GM12878 (cell line): ENCODE results near the gene MYO7B. TPM values are rescaled to one million over a fixed set of nuclear protein-coding genes. Genes with fewer than 3 reads are reported as not detected.

Experiments
- ATAC-seq: fragments of 200-7000 bp; cut with Tn5 transposase; 3 replicates; pipeline ENCODE4 v1.9.1; 2020; ENCODE audit warnings: mild to moderate bottlenecking, moderate library complexity
- BruUV-seq: library from RNA; stranded (reverse); fragments of 400-500 nt; replicated peaks from 2 replicates; lab custom pipeline; 2021; lab: Mats Ljungman, UMichigan
- CTCF ChIA-PET: fragments of 300-600 bp; sonication (Branson Sonifier 250); formaldehyde crosslinking; extraction: SDS; loops from one replicate; lab custom pipeline; 2021; ENCODE audit warnings: inconsistent platforms; lab: Yijun Ruan, JAX
- POLR2A ChIA-PET: fragments of 350-600 bp; formaldehyde crosslinking; extraction: SDS; loops from one replicate; lab custom pipeline; 2021; ENCODE audit warnings: inconsistent platforms; lab: Charles Lee
- RAD21 ChIA-PET: fragments of 300-600 bp; sonication (Branson Sonifier 250); formaldehyde crosslinking; loops from one replicate; lab custom pipeline; 2023; ENCODE audit warnings: antibody characterized with exemption; ENCODE audit not compliant: unreplicated experiment; lab: Charles Lee
- SMC1A ChIA-PET: fragments of 300-600 bp; sonication (Branson Sonifier 250); formaldehyde crosslinking; loops from one replicate; lab custom pipeline; 2023; ENCODE audit not compliant: unreplicated experiment, uncharacterized antibody; lab: Charles Lee
- DNase-seq: peaks from one replicate; pipeline ENCODE4 v3.0.0-alpha.2; 2011; ENCODE audit warnings: low read depth, low spot score
- FAIRE-seq: peaks from 3 replicates; lab custom pipeline; 2011; peaks lifted over from hg19 to GRCh38; lab: Jason Lieb, UNC
- H2AFZ ChIP-seq: 2 replicates; pipeline ENCODE4 v1.6.0; 2011; ENCODE audit warnings: low read depth, low read length, control low read depth; ENCODE audit not compliant: control insufficient read depth
- H3K27ac ChIP-seq: 2 replicates; pipeline ENCODE4 v1.5.1; 2011; ENCODE audit warnings: control low read depth; ENCODE audit not compliant: control insufficient read depth, insufficient read depth
- H3K27me3 ChIP-seq, 2 experiments: replicated peaks in 1 of 2; 2 replicates each; pipeline versions ENCODE4 v1.6.0 to v1.6.1; 2011; ENCODE audit warnings: low read length in 1 of 2; ENCODE audit not compliant: control insufficient read depth in 2 of 2, insufficient read depth in 2 of 2
- H3K36me3 ChIP-seq, 2 experiments: 2 replicates each; pipeline ENCODE4 v1.5.1; 2011; ENCODE audit warnings: low read length in 1 of 2; ENCODE audit not compliant: control insufficient read depth in 2 of 2, insufficient read depth in 2 of 2
- H3K4me1 ChIP-seq: 2 replicates; pipeline ENCODE4 v1.6.1; 2011; ENCODE audit warnings: mild to moderate bottlenecking, low read length, moderate library complexity, mixed read lengths; ENCODE audit not compliant: control insufficient read depth, insufficient read depth
- H3K4me2 ChIP-seq: 2 replicates; pipeline ENCODE4 v1.6.0; 2011; ENCODE audit warnings: control low read depth; ENCODE audit not compliant: control insufficient read depth, insufficient read depth
- H3K4me3 ChIP-seq: fragments of 200-600 bp; sonication (generic); 2 replicates; pipeline ENCODE4 v1.5.1; 2016
- H3K79me2 ChIP-seq: 2 replicates; pipeline ENCODE4 v1.6.0; 2011; ENCODE audit warnings: low read length; ENCODE audit not compliant: control insufficient read depth, insufficient read depth
- H3K9ac ChIP-seq: 2 replicates; pipeline ENCODE4 v1.8.0; 2011; ENCODE audit warnings: low read length, control low read depth, mixed read lengths; ENCODE audit not compliant: control insufficient read depth, insufficient read depth
- H3K9me3 ChIP-seq: replicated peaks from 3 replicates; pipeline ENCODE4 v1.5.1; 2011; ENCODE audit warnings: mild to moderate bottlenecking, low read length; ENCODE audit not compliant: control insufficient read depth, insufficient read depth
- H4K20me1 ChIP-seq: 2 replicates; pipeline ENCODE4 v1.6.0; 2011; ENCODE audit not compliant: control insufficient read depth, insufficient read depth
- BACH1 ChIP-seq: fragments of 450-650 bp; IDR thresholded peaks from 2 replicates; pipeline ENCODE4 v1.6.1; 2017; ENCODE audit warnings: mild to moderate bottlenecking, borderline replicate concordance
- FOXM1 ChIP-seq: IDR thresholded peaks from 2 replicates; pipeline ENCODE4 v1.6.1; 2012; ENCODE audit warnings: low read depth, mild to moderate bottlenecking, inconsistent platforms, low read length, moderate library complexity
- GABPA ChIP-seq: IDR thresholded peaks from 2 replicates; pipeline ENCODE4 v1.6.1; 2014; ENCODE audit warnings: antibody characterized with exemption, low read depth, mild to moderate bottlenecking, inconsistent platforms
- JUNB ChIP-seq: IDR thresholded peaks from 2 replicates; pipeline ENCODE4 v1.6.1; 2016; ENCODE audit warnings: antibody characterized with exemption, mild to moderate bottlenecking
- PAX5 ChIP-seq: IDR thresholded peaks from 2 replicates; pipeline ENCODE4 v1.6.1; 2011; ENCODE audit warnings: low read depth, low read length, borderline replicate concordance
- PRDM15 ChIP-seq: fragments of 450-650 bp; formaldehyde crosslinking; IDR thresholded peaks from 2 replicates; pipeline ENCODE4 v1.4.0; 2020; ENCODE audit warnings: mild to moderate bottlenecking, moderate library complexity
- RBBP5 ChIP-seq: fragments of 200-600 bp; sonication (generic); conservative IDR thresholded peaks from 2 replicates; pipeline ENCODE4 v1.6.1; 2016
- REST ChIP-seq: IDR thresholded peaks from 2 replicates; pipeline ENCODE4 v1.6.1; 2012; ENCODE audit warnings: mild to moderate bottlenecking, low read depth, low read length
- STAT1 ChIP-seq: fragments of 450-650 bp; conservative IDR thresholded peaks from 2 replicates; pipeline ENCODE4 v1.6.1; 2014; ENCODE audit warnings: antibody characterized with exemption, mild to moderate bottlenecking
- ZNF24 ChIP-seq: fragments of 450-650 bp; IDR thresholded peaks from 2 replicates; pipeline ENCODE4 v1.6.1; 2017; ENCODE audit warnings: antibody characterized with exemption, mild to moderate bottlenecking
- ZNF592 ChIP-seq: fragments of 450-650 bp; IDR thresholded peaks from 2 replicates; pipeline ENCODE4 v1.6.1; 2017; ENCODE audit warnings: mild to moderate bottlenecking, moderate library complexity
- ZNF622 ChIP-seq: fragments of 450-650 bp; IDR thresholded peaks from 2 replicates; pipeline ENCODE4 v1.6.1; 2017; ENCODE audit warnings: mild to moderate bottlenecking, inconsistent platforms
- WGBS: methylation state at CpG from one replicate; pipeline ENCODE4 v1.1.6; 2016; ENCODE audit warnings: low lambda C conversion rate; ENCODE audit not compliant: insufficient replicate concordance, insufficient coverage; ENCODE audit errors: missing lambda C conversion rate; 5-methylcytosine and 5-hydroxymethylcytosine counted together
- in situ Hi-C: fragments of 300-500 bp; cut with MboI; formaldehyde crosslinking; loops from 9 replicates; pipeline ENCODE4 v1.14.3; 2018; ENCODE audit warnings: mixed read lengths
- intact Hi-C: fragments of 100-400 bp; cut with micrococcal nuclease; formaldehyde crosslinking; loops from one replicate; pipeline ENCODE4 v1.14.2; 2022; ENCODE audit not compliant: unreplicated experiment
- polyA plus RNA-seq, 11 experiments: library from polyadenylated mRNA; depleted of rRNA in 4 of 11; unstranded in 6 of 11; stranded (reverse) in 5 of 11; fragments of >200 nt; fragmentation: Nextera tagmentation in 4 of 11; fragmentation: Illumina TruSeq in 1 of 11; extraction: Ambion mirVana in 4 of 11; extraction: Trizol in 1 of 11; gene quantifications; 1 replicate in 1 of 11; 2 replicates in 10 of 11; pipeline versions ENCODE4 v1.2.1 to v1.2.3, GENCODE V29; 2011 to 2016; ENCODE audit warnings: inconsistent platforms in 2 of 11, missing spikeins in 2 of 11, low read depth in 1 of 11
- total RNA-seq, 4 experiments: library from RNA; depleted of rRNA in 3 of 4; stranded (reverse); fragments of >200 nt in 3 of 4; fragmentation: Illumina TruSeq in 1 of 4; extraction: Trizol in 1 of 4; gene quantifications; 2 replicates each; pipeline versions ENCODE4 v1.2.1 to v1.2.3, GENCODE V29; 2013 to 2021

Gene MYO7B
- total and polyA plus RNA-seq, 10 of the 15 experiments (the other 5 are each of a cell fraction or from before 2014, with no cell fraction given) = 0.08 to 4.8 (median 1.2) TPM

- H3K36me3 ChIP-seq = no peaks in the 10 kb centered on the region
- 36% methylated on average over 21 of the region's 24 CpGs for WGBS
- no peak overlapping the region for H3K27ac ChIP-seq
- ChIA-PET SMC1A (no interaction called here), POLR2A (no interaction called here), RAD21 (interaction anchor here (0.6 kb wide), 1 partner anchor 162 kb away, joined by 3 read pairs; no protein-coding TSS in a partner anchor), CTCF (interaction anchor here (8.3 kb wide), 1 partner anchor 55 kb away, joined by 90 read pairs; no protein-coding TSS in a partner anchor)
- H2AFZ ChIP-seq = no peak overlapping the region
- DNase-seq (no peak), FAIRE-seq (no peak), ATAC-seq (no peak)
- no peaks in the 10 kb centered on the region for H3K4me1 ChIP-seq
- no peaks in the 10 kb centered on the region for H3K79me2 ChIP-seq
- no peaks in the 10 kb centered on the region for H3K27me3 ChIP-seq
- BruUV-seq = no TSS peak
- no peaks in the 10 kb centered on the region for H3K9me3 ChIP-seq
- no peaks in the 10 kb centered on the region for H4K20me1 ChIP-seq
- intact Hi-C loops = loop anchor here (5.0 kb wide), 1 partner anchor 119 kb away; the partner anchor contains the start of gene IWS1
- H3K9ac ChIP-seq = no peak overlapping the region
- H3K4me3 ChIP-seq = no peak overlapping the region
- no peak overlapping the region for H3K4me2 ChIP-seq
- in situ Hi-C loops = loop anchor here (5.0 kb wide), 1 partner anchor 449 kb away; no protein-coding TSS in a partner anchor
- no peak for TF ChIP-seq REST
- TF ChIP-seq STAT1 = no peak
- no peak for TF ChIP-seq FOXM1
- no peak for TF ChIP-seq RBBP5
- no peak for TF ChIP-seq JUNB
- no peak for TF ChIP-seq PAX5
- no peak for TF ChIP-seq ZNF24
- no peak for TF ChIP-seq PRDM15 (CRISPR knock-in tag)
- no peak for TF ChIP-seq ZNF592
- TF ChIP-seq BACH1 = no peak
- TF ChIP-seq ZNF622 = no peak
- TF ChIP-seq GABPA = no peak
Measured at GRCh38 chr2:127646487-127647241, 111.2 kb downstream of the MYO7B start.
